GM10847 (cell line): ENCODE data around the gene LCOR.

ENCODE experiments used
- POLR2A ChIP-seq: IDR thresholded peaks from 2 replicates; pipeline ENCODE4 v1.6.1; 2011; ENCODE audit not compliant: insufficient read length; ENCODE audit errors: extremely low read depth

The LCOR gene

GRCh38 chr10:97039538-97040247, 207.6 kb downstream of the LCOR start:
- no peak for TF ChIP-seq POLR2A

DNA sequence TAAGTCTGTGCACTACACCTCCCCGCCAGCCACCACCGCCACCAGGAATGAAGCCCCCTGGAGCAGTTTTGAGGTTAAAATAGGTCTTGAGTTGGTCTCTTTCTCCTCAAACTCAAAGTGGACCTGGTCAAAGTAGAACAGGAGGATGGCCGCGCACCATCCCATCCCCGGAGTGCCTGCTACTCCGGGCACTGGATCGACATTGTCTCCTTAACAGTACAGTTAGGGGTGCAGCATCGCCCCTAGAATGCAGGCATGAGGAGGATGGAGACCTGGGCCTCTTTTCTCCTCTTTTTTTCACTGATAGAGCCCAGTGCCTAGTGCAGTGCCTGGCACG, 208.1 kb downstream of the LCOR start:
- no peak for TF ChIP-seq POLR2A

DNA sequence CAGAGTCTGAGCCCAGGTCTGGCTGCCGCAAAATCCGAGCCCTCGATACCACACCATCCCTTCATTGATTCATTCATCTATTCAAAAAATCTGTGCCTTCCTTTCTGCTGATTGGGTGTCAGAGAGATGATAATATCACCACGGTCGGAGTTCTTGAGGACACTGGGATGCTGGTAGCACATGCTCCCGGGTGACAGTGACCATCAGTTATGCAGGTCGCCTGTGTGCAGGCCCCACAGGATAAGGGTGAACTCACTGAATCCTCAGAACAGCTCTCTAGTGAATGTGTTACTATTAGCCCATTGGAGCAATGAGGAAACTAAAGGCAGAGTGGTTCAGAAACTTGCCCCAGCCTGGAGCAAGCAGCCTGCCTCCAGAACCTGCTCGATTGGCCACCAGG, 208.6 kb downstream of the LCOR start:
- TF ChIP-seq POLR2A = no peak

DNA sequence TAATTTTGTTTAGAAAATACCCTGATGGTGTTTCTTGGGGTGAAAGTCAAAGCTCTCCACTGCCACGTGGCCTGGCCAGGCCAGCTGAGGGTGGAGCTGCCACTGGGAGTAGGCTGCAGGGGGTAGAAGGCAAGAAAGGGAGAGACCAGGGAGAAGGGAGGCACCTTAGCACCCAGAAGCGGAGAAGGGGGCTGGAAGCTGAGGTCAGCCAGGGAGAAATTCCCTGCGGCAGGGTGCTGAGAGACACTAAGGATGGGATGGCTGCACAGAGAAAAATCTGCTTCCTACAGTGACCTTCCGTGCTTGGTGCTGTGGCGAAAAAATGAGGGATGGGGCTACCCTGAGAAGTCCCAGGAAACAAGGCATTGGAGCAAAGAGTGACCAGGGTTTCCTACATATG, 210.0 kb downstream of the LCOR start:
- no peak for TF ChIP-seq POLR2A

DNA sequence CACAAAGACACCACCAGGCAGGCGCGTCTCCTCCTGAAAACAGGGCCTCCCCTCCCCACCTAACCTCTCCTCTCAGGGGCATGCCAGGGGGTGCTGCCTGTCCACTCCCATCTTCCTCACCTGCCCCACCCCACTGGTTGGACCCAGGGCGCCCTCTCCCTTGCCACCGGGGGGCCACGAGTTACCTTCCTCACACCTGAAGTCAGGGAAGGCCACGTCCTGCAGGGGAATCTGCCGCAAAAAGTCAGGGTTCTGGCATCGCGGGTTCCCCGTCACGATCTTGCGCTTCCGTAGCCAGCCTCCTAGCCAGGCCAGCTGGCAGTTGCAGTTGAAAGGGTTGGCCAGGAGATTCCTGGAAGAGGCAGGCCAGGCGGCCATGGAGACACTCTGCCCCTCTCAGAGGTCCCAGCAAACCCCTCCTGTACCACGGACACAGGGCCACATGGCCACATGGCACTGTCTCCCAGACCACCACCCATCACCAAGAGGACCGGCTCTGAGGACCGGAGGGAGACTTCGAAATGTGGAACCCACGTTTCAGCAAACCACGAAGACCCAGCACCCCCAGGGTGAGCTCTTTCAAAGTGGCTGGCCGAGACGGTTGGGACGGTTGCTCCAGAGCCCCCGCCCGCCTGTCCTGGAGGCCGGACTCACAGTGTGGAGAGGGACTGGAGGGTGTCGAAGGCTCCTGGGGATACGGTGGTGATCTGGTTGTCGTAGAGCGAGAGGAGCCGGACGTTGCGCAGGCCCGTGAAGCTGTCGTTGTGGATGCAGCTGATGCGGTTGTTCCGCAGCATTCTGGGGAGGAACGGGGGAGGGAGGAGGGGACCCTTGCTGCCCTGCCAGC, 210.8 kb downstream of the LCOR start:
- TF ChIP-seq POLR2A = no peak

- TF ChIP-seq POLR2A = no peak
Observed at GRCh38 chr10:97043563-97043855, 211.4 kb downstream of the LCOR start.
